Mucosa of stomach (tissue), 1 donor: ENCODE measurements around the gene SCFD2.

Experiments used
- H3K27me3 ChIP-seq: one replicate; pipeline ENCODE4 v1.7.0; 2013; ENCODE audit warnings: mild to moderate bottlenecking, low read length; ENCODE audit not compliant: control insufficient read depth, insufficient read depth
- H3K36me3 ChIP-seq: one replicate; pipeline ENCODE4 v1.7.0; 2013; ENCODE audit warnings: low read length; ENCODE audit not compliant: control insufficient read depth, insufficient read depth
- H3K4me1 ChIP-seq: one replicate; pipeline ENCODE4 v1.7.0; 2013; ENCODE audit warnings: mild to moderate bottlenecking, low read length; ENCODE audit not compliant: control insufficient read depth, insufficient read depth
- H3K4me3 ChIP-seq: one replicate; pipeline ENCODE4 v1.7.0; 2013; ENCODE audit warnings: low read length
- H3K9ac ChIP-seq: one replicate; pipeline ENCODE4 v1.7.0; 2013; ENCODE audit warnings: mild to moderate bottlenecking, low read length, moderate library complexity
- H3K9me3 ChIP-seq: one replicate; pipeline ENCODE4 v1.7.0; 2013; ENCODE audit warnings: mild to moderate bottlenecking, low read length, moderate library complexity; ENCODE audit not compliant: control insufficient read depth
- donor health status: Pancreatic carcinoma.

SCFD2 gene

DNA sequence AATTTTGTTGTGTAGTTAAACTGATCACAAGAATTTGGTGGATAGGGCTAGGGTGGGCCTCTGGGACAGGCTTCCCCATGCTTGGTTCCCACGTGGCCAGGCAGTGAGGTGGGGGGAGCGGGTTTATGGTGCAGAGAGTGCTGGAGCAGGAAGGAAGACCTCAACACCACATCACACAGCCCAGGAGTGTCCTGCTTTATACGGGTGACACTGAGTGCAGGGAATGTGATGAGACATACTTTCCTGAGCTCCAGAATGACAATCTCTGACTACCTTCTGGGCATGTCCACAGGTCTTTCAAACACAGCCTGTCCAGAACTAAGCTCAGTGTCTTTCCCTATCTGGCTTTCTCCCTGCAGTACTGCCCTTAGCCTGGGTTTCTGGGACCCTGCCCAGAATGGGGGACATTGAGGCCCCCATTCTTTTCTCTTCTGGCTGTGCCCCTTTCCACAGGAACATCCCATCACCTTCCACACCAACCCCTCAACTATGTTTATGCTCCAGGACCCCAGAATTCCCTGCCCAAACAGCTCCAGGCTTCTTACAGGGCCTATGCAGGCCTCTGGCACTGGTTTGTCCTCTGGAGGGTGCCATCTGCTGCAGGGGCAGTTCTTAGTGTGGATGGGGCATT lies 540.3 kb downstream of the SCFD2 start:
- no peak overlapping the region for H3K9ac ChIP-seq
- H3K4me3 ChIP-seq, result no peak overlapping the region
- H3K36me3 ChIP-seq, result no peaks in the 10 kb centered on the region
- H3K9me3 ChIP-seq, result no peaks in the 10 kb centered on the region
- H3K27me3 ChIP-seq, result no peaks in the 10 kb centered on the region
- peaks cover 13% of the 10 kb centered on the region for H3K4me1 ChIP-seq

DNA sequence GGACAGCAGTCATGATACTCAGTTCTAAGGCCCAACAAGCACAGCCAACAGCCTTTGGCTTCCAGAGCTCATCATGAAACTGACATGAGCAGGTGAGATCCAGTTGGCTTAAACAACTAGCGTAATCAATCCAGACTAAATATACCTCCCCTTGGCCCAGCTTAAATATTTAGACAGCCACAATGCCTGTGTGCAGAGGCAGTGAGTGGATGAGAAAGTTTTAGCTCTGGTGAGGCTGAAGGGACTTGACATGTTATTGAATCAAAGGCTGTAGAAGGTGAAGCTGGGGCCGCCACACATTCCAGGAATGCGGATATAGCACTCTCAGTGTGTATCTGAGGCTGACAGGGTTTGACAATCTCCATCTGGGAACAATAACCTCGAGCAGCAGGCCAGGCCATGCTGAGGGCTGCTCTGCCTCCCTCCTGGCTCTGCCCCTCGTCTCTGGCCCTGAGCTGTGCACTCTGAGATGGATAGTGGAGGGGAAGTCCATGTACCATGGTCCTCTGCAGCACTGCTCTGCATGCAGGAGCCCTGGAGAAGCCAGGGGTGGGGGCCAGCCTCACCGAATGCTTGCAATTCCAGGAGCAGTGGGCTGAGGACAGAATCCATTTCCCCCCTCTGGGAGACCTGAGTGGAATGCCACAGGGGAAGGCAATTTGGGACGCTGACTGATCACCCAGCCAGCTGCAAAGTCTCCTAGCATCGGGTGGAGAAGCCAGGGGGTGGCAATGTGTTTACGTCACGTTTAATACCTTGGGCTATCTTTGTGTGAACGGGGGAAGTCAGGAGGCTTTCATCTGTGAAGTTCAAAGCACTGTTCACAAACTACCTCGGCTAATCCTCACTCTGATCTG lies 541.0 kb downstream of the SCFD2 start:
- Histone ChIP-seq H3K9me3 (no peaks in the 10 kb centered on the region), H3K9ac (no peak overlapping the region), H3K4me3 (no peak overlapping the region), H3K4me1 (peaks cover 13% of the 10 kb centered on the region), H3K27me3 (no peaks in the 10 kb centered on the region), H3K36me3 (no peaks in the 10 kb centered on the region)

DNA sequence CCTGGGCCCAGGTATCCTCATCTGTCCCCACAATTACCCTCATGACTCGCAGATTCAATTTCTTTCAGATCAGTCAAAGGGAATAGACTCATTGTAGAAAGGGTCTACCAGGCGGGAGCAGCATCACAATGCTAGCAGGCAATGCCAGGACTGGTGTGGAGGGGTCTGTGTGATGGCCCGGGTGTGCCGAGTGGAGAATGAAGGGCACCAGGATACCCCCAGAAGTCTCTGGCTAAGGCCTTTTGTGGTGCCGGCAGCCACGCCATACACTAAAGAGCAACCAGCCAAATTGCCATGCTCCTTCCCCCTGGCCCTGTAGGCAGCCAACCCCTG lies 541.6 kb downstream of the SCFD2 start:
- Histone ChIP-seq H3K4me1 (peaks cover 13% of the 10 kb centered on the region), H3K27me3 (no peaks in the 10 kb centered on the region), H3K4me3 (no peak overlapping the region), H3K36me3 (no peaks in the 10 kb centered on the region), H3K9me3 (no peaks in the 10 kb centered on the region), H3K9ac (no peak overlapping the region)

- Histone ChIP-seq H3K27me3 (no peaks in the 10 kb centered on the region), H3K36me3 (no peaks in the 10 kb centered on the region), H3K4me3 (no peak overlapping the region), H3K4me1 (peaks cover 13% of the 10 kb centered on the region), H3K9ac (no peak overlapping the region), H3K9me3 (no peaks in the 10 kb centered on the region)
Observed at GRCh38 chr4:52823702-52824092, 542.2 kb downstream of the SCFD2 start.
